ENCODE results near the gene CPSF6.
"Not testable (repeated sequence)": the region's sequence is repeated elsewhere in the genome, so short reads cannot be mapped to it uniquely, and the experiment has no call there.

CPSF6 gene

DNA sequence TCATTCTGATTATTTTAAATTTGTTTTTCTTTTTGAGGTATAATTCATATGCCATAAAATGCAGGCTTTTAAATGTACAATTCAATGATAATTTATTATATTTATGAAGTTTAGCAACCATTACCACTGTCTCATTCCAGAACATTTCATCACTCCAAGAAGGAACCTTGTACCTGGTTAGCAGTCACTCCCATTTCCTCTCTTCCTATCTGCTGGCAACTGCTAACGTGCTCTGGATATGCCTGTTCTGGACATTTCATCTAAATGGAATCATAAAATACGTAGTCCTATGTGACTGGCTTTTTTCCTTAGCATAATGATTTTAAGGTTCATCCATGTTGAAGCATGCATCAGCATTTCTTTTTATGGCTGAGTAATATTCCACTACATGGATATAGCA, 15.5 kb downstream of the CPSF6 start:
- H3K4me1 ChIP-seq, result no peaks in the 10 kb centered on the region
- H3K27me3 ChIP-seq, result no peaks in the 10 kb centered on the region
- H3K4me3 ChIP-seq, result no peak overlapping the region
- no peak overlapping the region for H3K4me2 ChIP-seq
- no peak overlapping the region for H3K9ac ChIP-seq
- peaks cover 99% of the 10 kb centered on the region for H4K20me1 ChIP-seq
- H3K9me3 ChIP-seq, result no peaks in the 10 kb centered on the region
- H3K27ac ChIP-seq, result no peak overlapping the region
- H3K36me3 ChIP-seq, result peaks cover 72% of the 10 kb centered on the region
- TF ChIP-seq Cebpa-rat (IDR thresholded peaks at IDR 0.05), result no peak

DNA sequence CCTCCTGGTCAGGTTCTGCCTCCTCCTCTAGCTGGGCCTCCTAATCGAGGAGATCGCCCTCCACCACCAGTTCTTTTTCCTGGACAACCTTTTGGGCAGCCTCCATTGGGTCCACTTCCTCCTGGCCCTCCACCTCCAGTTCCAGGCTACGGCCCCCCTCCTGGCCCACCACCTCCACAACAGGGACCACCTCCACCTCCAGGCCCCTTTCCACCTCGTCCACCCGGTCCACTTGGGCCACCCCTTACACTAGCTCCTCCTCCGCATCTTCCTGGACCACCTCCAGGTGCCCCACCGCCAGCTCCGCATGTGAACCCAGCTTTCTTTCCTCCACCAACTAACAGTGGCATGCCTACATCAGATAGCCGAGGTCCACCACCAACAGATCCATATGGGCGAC, 19.3 kb downstream of the CPSF6 start:
- Histone ChIP-seq H3K9me3 (no peaks in the 10 kb centered on the region), H3K4me3 (no peak overlapping the region), H3K4me2 (no peak overlapping the region), H4K20me1 (peaks cover 82% of the 10 kb centered on the region), H3K9ac (no peak overlapping the region), H3K27ac (no peak overlapping the region), H3K27me3 (no peaks in the 10 kb centered on the region), H3K4me1 (no peaks in the 10 kb centered on the region), H3K36me3 (peaks cover 94% of the 10 kb centered on the region)
- TF ChIP-seq Cebpa-rat (IDR thresholded peaks at IDR 0.05), result no peak

- Histone ChIP-seq H3K36me3 (peaks cover 81% of the 10 kb centered on the region), H3K4me2 (no peak overlapping the region), H3K4me3 (no peak overlapping the region), H4K20me1 (peaks cover 57% of the 10 kb centered on the region), H3K9me3 (no peaks in the 10 kb centered on the region), H3K4me1 (no peaks in the 10 kb centered on the region), H3K27me3 (no peaks in the 10 kb centered on the region), H3K9ac (no peak overlapping the region), H3K27ac (no peak overlapping the region)
- no peak for TF ChIP-seq Cebpa-rat (IDR thresholded peaks at IDR 0.05)
Measured at GRCh38 chr12:69262264-69262974, 23.1 kb downstream of the CPSF6 start.

DNA sequence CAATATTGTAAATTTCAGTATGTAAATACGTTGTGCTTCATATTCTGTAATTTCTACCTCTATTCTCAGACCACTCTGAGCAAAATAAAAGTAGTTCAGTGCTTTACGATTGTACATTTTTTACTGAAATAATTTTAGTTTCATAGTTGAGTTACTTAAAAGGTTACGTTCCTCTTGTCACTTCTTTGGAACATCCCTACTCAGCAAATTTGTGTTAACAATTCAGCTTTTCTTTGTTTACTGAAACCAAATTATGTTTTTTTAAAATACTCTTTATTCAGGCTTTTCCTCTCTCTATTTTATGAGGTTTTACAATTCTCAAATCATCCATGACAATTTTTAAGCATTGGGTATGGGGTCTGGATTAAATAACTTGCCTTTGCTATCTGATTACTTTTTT, 25.8 kb downstream of the CPSF6 start:
- Histone ChIP-seq H4K20me1 (peaks cover 41% of the 10 kb centered on the region), H3K4me3 (no peak overlapping the region), H3K4me1 (no peaks in the 10 kb centered on the region), H3K9me3 (no peaks in the 10 kb centered on the region), H3K27ac (no peak overlapping the region), H3K36me3 (peaks cover 65% of the 10 kb centered on the region), H3K9ac (no peak overlapping the region), H3K27me3 (no peaks in the 10 kb centered on the region), H3K4me2 (no peak overlapping the region)
- no peak for TF ChIP-seq Cebpa-rat (IDR thresholded peaks at IDR 0.05)

DNA sequence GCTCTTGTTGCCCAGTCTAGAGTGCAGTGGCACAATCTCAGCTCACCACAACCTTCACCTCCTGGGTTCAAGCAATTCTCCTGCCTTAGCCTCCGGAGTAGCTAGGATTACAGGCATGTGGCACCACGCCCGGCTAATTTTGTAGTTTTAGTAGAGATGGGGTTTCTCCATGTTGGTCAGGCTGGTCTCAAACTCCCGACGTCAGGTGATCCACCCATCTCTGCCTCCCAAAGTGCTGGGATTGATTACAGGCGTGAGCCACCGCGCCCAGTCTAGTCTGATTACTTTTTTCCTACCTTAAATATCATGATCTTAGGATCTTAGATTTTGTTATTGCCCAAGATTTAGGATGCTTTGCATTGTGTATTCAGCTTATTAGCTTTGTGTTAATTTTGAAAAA, 26.3 kb downstream of the CPSF6 start:
- H3K9me3 ChIP-seq, H3K27ac ChIP-seq, H3K9ac ChIP-seq, H3K4me2 ChIP-seq, H3K4me1 ChIP-seq, H3K27me3 ChIP-seq, H3K4me3 ChIP-seq: not testable (repeated sequence)
- Histone ChIP-seq H4K20me1 (peaks cover 40% of the 10 kb centered on the region), H3K36me3 (peaks cover 65% of the 10 kb centered on the region)

GRCh38 chr12:69266036-69266635, 26.8 kb downstream of the CPSF6 start:
- Histone ChIP-seq H3K9ac (no peak overlapping the region), H3K27me3 (no peaks in the 10 kb centered on the region), H3K4me1 (no peaks in the 10 kb centered on the region), H3K9me3 (no peaks in the 10 kb centered on the region), H3K4me2 (no peak overlapping the region), H3K36me3 (peaks cover 64% of the 10 kb centered on the region), H3K27ac (no peak overlapping the region), H4K20me1 (peaks cover 37% of the 10 kb centered on the region), H3K4me3 (no peak overlapping the region)
- no peak for TF ChIP-seq Cebpa-rat (IDR thresholded peaks at IDR 0.05)

DNA sequence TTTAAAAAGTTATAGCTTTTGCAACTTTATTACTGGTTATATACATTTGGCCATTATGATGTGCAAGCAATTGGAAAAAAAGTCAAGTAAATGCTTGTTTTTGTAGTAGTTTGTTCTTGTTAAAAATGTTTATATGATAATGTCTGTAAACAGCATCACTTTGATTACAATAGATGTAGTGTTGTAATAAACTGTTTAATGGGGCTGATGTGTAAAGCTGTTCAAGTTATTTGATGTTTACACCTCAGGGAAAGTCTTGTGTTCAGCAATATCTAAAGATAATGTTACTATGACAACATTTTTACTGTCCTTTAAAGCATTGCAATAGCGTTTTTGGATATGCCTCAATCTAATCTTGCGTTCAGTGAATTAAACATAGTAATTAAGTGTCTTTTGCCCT, 30.4 kb downstream of the CPSF6 start:
- no peaks in the 10 kb centered on the region for H3K9me3 ChIP-seq

GRCh38 chr12:69272511-69272910, 33.1 kb downstream of the CPSF6 start:
- TF ChIP-seq Cebpa-rat (IDR thresholded peaks at IDR 0.05), result no peak

More for the DNA sequence above, 30.4 kb downstream of the CPSF6 start:
- Histone ChIP-seq H3K36me3 (peaks cover 41% of the 10 kb centered on the region), H3K4me3 (no peak overlapping the region), H4K20me1 (peaks cover 30% of the 10 kb centered on the region; the same call in 1 of the 2 replicates), H3K9ac (no peak overlapping the region), H3K27me3 (no peaks in the 10 kb centered on the region), H3K27ac (no peak overlapping the region), H3K4me2 (no peak overlapping the region), H3K4me1 (no peaks in the 10 kb centered on the region)
- no peak for TF ChIP-seq Cebpa-rat (IDR thresholded peaks at IDR 0.05)

GRCh38 chr12:69274861-69275260, 35.5 kb downstream of the CPSF6 start:
- H3K36me3 ChIP-seq, result peaks cover 26% of the 10 kb centered on the region
- no peak overlapping the region for H3K4me2 ChIP-seq
- no peak overlapping the region for H3K4me3 ChIP-seq
- no peaks in the 10 kb centered on the region for H3K27me3 ChIP-seq
- TF ChIP-seq Cebpa-rat (IDR thresholded peaks at IDR 0.05), result no peak
- peaks cover 8% of the 10 kb centered on the region; the same call in 1 of the 2 replicates for H4K20me1 ChIP-seq
- H3K9ac ChIP-seq, result no peak overlapping the region
- no peaks in the 10 kb centered on the region for H3K4me1 ChIP-seq
- H3K27ac ChIP-seq, result no peak overlapping the region
- no peaks in the 10 kb centered on the region for H3K9me3 ChIP-seq

More at GRCh38 chr12:69272511-69272910, 33.1 kb downstream of the CPSF6 start:
- Histone ChIP-seq H3K4me2 (no peak overlapping the region), H3K9me3 (no peaks in the 10 kb centered on the region), H3K4me3 (no peak overlapping the region), H3K27me3 (no peaks in the 10 kb centered on the region), H3K4me1 (no peaks in the 10 kb centered on the region), H4K20me1 (peaks cover 17% of the 10 kb centered on the region; the same call in 1 of the 2 replicates), H3K27ac (no peak overlapping the region), H3K36me3 (peaks cover 27% of the 10 kb centered on the region), H3K9ac (no peak overlapping the region)

DNA sequence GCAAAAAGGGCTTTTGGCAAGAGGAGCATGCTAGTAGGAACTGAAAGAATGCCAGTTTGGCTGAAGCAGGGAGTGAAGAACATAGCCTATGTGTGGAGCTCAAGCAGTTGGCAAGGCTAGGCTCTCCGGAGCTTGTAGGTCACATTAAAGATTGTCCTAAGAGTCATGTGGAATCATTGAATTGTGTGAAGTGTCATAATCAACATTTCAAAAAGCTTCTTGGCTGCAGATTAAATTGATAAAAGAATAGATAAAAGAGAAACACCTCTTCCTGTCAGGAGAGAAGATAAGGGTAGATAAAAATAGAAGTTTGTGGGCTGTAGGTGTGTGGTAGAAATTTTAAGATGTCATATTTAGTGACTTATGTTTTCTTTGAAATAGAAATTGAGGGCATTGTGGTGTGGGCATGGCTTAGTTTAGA, 36.1 kb downstream of the CPSF6 start:
- H3K9me3 ChIP-seq, result no peaks in the 10 kb centered on the region
- no peak for TF ChIP-seq Cebpa-rat (IDR thresholded peaks at IDR 0.05)
- no peak overlapping the region for H3K9ac ChIP-seq
- no peak overlapping the region for H3K4me3 ChIP-seq
- H4K20me1 ChIP-seq, result 0 out of 2 replicates have a peak, but pooled peaks cover 4% of the 10 kb centered on the region
- H3K4me1 ChIP-seq, result no peaks in the 10 kb centered on the region
- H3K27ac ChIP-seq, result no peak overlapping the region
- H3K4me2 ChIP-seq, result no peak overlapping the region
- H3K27me3 ChIP-seq, result no peaks in the 10 kb centered on the region
- H3K36me3 ChIP-seq, result peaks cover 20% of the 10 kb centered on the region

Measured in BLaER1 (cell line).